OCI-LY3 (cell line): ENCODE data around the gene CD200.
"Not testable (repeated sequence)": the region's sequence is repeated elsewhere in the genome, so short reads cannot be mapped to it uniquely, and the experiment has no call there.

Source experiments
- EZH2phosphoT487 ChIP-seq: fragments of 200-600 bp; shearing (Covaris generic); IDR thresholded peaks from 2 replicates; pipeline ENCODE4 v1.6.1; 2018; ENCODE audit warnings: antibody characterized with exemption, mixed run types, low read depth
- TF ChIP-seq, protein P1 (sequence below): fragments of 200-600, 300-600 bp; sonication (generic); IDR thresholded peaks from 2 replicates; pipeline ENCODE4 v1.5.1; 2014; ENCODE audit warnings: antibody characterized with exemption, low read length, low read depth

DNA sequence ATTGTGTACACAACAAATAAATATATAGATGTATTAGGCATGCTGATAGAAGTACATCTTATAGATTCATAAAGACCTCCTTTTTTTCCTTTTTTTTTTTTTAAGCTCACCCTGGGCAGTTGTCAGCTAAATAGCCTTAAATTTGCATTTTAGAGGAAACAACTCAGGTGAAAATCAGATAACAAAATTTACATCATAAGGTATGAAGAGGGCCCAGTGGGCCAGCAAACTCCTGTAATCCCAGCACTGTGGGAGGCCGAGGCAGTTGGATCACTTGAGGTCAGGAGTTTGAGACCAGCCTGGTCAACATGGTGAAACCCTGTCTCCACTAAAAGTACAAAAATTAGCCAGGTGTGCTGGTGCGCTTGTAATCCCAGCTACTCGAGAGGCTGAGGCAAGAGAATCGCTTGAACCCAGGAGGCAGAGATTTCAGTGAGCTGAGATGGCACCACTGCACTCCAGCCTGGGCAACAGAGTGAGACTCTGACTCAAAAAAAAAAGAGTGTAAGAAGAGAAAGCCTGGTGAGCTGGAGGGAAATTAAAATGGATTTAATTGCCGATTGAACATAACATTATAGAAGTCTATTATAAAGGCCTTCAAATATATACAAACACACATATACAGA lies 72.1 kb downstream of the CD200 start:
- TF ChIP-seq, protein P1, sequence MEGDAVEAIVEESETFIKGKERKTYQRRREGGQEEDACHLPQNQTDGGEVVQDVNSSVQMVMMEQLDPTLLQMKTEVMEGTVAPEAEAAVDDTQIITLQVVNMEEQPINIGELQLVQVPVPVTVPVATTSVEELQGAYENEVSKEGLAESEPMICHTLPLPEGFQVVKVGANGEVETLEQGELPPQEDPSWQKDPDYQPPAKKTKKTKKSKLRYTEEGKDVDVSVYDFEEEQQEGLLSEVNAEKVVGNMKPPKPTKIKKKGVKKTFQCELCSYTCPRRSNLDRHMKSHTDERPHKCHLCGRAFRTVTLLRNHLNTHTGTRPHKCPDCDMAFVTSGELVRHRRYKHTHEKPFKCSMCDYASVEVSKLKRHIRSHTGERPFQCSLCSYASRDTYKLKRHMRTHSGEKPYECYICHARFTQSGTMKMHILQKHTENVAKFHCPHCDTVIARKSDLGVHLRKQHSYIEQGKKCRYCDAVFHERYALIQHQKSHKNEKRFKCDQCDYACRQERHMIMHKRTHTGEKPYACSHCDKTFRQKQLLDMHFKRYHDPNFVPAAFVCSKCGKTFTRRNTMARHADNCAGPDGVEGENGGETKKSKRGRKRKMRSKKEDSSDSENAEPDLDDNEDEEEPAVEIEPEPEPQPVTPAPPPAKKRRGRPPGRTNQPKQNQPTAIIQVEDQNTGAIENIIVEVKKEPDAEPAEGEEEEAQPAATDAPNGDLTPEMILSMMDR, result not testable (repeated sequence)
- TF ChIP-seq EZH2phosphoT487, result not testable (repeated sequence)
